Measurements from ENCODE around the gene NAV2.
"Not testable (repeated sequence)": the region's sequence is repeated elsewhere in the genome, so short reads cannot be mapped to it uniquely, and the experiment has no call there.

NAV2 gene

DNA sequence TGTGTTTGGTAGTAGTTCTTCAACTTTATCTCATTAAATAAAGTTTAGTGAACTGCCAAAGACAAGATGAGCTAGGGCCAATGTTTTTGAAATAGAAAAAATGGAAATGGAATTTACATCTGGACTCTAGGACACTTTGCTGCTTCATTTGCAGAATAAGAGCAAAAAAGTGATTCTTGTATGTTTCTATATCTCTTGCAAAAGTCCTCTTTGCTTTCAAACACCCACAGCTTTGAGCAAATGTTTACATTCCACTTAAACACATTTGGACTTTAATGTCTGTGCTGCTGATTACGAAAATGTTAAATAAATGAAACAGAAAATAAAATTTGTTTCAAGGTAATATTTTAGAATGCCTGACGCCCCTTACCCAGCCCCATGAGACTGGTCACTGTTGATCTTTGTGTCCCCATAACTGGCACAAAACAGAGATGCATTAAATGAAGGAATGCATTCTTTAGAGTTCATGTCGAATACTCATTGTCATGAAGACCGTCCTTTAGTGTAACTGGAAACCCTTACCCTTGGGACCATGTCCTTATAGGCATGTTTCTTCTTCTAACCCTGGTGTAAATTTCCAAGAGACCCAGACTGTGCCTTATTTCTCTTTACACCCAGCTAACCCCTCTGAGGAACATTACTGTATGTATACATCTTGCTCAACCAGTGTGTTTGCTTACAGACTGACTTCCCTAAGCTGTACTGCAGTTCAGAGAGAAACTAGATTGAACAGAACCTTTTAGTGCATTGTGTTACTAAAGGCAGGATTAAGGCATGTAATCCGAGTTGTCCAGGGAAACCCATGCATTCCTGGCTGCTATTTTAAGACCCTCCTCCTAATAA is 199.7 kb downstream of the NAV2 start:
- no peak for DNase-seq

DNA sequence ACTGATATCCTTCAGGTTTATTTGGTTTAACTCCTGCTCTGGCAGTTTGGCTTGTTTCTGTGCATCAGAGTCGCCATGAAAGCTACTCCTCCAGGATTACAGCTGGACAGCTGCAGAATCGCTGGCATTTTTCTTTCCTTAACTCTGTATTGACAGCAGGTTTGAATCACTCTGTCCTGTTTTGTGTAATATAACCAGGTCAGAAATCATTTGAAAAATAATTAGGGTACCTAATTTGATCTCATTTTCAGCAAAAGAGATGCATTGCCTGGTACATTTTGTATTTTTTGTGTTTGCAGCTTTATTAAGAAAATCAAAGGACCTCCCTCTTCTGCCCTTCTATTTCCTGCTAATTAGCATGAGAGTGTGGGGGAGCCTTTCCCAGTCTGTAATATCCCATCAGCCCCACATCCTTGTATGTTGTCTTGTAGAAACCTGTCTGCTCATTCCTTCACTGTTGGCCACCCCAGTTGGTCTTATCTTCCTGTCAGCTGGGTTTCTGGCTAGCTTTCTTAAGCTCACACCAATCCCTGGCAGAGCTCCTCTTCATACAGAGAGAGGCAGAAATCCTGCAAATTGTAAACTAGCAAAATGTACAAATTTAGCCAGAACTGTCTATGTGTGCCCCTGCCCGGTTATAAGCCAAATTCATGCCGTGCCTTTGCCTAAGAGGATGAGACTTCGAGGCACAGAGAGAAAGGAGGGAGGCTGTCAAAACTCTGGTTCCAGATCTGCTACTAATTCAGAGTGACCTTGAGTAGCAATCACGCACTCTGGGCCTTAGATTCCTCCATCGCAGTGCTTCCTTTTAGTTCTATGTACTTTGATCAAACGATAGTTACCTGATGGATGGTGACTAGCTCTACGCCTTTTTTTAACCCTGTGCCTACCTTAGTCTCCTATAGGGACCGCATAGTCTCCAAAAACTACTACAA is 200.6 kb downstream of the NAV2 start:
- DNase-seq: no peak

DNA sequence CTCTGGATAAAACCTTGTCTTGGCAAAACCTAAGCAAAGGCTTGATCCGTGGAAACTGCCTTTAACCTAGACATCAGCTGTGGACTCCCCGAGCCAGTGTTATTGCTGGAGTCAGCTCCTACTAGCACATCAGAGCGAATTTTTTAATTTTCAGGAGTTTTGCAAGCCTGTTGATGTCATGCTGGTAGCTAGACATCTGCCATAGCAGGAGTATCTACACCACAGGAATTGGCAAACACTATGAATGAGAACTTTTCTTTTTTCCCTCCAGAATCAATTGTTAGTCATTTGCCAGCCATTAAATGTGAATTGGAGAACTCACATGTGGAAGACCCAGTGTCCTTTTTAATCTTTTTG is 201.2 kb downstream of the NAV2 start:
- no peak for DNase-seq

DNA sequence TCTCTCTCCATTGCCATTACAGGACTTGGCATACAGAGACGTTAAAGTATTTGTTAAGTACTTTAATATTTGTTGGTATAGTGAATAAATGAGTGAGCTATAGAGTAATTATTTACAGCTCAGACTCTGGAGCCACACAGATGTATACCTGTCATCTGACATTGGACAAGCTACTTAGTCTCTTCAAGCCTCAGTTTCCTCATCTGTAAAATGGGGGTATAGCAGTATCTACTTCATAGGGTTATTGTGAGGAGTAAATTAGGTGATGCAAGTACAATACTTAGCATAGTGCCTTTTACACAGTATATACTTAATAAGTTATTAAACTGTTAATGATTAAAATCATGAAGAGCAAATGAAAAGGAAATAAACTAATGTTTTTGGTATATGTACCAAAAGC is 203.2 kb downstream of the NAV2 start:
- no peak for DNase-seq

DNA sequence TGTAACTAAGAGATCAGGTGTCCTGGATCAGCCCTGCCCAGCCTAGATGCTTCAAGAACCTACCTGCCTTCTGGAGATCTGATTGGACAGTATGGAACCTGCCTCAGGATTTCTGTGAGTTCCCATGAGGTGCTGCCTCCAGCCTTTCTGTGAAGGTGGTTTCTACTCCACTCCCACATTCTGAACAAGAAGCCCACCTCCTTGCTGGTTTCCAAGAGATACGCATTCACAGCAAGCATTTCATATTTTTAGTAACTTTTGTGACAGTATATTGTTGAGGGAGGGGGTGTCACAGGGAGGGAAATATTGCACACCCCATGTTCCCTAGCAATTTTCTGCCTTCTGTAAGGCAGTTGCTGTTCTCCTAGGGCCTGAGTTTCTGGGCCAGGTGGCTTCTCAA is 204.4 kb downstream of the NAV2 start:
- DNase-seq: no peak

DNA sequence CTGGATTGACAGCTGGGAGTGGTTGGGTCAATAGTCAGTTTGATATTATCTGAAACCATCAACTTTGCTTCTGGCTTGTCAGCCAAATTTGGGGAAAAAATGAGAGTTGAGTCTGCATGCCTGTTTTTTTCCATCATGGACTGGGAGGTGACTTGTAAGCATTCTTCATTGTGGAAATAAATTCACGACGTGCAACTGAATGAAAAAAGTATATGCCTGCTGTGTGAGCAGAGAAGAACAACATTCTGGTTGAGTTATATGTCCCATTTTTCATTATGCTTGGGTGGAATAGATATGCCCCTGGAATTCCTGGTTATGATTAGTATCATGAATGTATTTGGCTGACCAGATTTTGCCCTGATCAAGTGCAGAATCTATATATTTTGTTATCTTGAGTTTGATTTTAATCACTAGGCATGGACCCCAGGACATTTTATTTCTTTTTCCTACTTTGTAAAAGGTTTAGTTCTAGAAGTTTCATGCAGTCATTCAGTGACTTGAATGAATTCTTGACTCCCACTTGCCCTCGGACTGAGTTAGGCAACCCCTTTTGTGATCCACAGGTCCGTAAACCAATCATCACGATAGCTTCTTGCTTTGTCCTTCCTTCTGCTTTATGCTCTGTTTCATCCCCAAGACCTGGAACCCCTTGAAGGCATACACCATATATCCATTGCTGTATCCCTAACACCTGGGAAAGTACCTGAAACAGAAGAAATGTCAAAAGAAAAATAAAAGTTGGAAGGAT is 205.8 kb downstream of the NAV2 start:
- no peak for DNase-seq

DNA sequence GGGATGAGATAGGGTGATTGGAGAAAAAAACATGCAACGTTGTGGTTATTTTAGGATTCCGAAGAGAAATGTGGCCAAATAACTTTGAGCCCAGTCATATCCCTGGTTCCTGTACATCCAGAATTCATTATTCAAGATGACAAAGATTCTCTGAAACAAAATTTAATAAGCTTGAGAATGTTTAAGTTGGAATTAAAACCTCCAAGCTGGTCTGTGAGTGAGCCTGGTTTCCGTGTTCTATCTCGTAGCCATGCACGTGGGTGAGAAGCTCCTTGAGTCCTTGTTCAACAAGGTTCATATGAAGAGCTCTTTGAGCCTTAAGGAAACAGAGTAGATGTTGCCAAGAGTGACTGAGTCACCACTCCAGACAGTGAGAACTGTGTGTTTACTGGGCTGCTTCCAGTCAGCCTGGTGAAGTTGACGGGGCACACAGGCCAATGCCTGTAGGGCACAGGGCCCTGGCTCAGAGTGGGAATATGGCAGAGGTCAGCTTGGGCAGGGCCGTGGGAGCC is 206.5 kb downstream of the NAV2 start:
- DNase-seq: no peak

DNA sequence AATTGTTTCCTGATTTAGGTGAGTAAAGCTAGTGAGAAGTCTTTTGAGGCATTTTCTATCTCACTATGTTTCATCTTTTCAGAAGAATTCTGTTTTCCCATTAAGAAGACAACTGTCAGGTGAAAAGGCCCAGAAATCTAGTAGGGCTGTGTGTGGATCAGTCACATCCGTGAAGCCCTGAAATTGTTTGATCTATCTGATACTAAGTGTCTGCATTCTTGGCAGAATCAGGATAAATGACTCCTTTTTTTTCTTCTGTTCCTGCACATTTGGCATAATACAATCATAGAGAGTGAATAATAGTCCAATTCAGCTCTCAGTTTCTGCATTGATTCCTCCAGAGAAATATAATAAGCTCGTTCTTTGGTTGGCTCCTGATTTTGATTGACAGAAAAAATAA is 208.3 kb downstream of the NAV2 start:
- DNase-seq: no peak

DNA sequence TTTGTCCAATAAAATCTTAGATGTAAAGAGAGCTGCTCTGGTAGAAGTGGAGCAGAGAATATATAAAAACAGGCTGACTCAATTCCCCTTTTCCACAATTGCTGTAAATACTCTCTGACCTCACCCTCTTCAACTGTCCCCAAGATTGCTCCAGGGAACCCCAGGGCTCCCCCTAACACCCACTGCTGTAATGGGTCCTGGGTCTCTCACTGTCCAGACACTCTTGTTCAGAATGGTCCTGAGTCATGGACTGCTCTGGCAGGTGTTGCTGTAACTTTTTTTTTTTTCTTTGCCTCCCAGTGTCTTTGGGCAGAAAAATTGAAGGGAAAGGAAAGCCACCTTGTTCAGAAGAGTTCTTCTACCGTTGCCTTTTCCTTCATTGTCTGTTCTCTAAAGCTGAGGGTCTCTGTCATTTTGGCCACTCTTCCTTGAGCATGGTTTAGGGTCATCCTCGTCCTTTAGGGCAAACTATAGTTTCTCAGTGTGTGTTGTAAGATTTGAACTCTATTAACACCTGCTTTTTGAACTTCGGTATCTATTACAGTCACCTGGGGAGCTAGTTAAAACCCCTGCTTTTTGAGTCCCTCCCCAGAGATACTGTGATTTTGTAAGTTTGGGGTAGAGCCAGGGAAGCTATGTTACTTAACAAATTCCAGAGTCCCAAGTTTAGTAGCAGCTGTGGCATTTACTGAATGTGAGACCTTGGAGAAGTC is 209.5 kb downstream of the NAV2 start:
- DNase-seq: no peak

DNA sequence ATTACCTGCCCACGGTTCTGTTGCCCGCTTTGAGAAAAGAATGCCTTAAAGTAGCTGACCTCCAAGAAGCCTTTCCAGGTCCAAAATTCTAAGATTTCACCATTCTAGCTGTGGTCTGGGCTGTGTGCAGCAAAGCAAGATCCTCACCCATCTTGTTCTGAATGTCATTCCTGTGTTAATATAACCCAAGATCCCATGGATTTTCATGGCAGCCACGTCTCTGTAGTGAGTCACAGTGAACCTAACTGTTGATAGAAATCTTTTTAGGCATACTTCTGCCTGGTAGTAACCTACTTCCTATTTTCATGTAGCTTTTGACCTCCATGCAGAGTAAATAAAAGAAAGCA is 210.0 kb downstream of the NAV2 start:
- no peak for DNase-seq

DNA sequence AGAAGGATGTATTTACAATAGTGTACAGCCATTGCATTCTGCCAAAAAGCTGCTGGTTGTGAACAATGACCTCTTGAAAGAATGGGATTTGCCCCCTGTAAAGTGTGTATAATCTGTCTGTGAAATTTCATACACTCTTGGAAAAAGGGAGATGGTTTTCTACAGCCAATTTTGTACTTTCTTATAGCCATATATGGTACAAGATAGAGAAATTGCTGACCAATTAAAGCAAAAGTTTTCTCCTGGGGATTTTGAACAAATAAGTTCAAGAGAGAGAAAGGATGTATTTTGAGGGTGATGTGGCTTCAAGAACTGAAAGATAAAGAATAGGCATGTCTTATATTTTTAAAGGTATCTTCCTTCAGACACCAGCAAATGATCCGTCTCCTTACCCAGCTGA is 211.0 kb downstream of the NAV2 start:
- no peak for DNase-seq

DNA sequence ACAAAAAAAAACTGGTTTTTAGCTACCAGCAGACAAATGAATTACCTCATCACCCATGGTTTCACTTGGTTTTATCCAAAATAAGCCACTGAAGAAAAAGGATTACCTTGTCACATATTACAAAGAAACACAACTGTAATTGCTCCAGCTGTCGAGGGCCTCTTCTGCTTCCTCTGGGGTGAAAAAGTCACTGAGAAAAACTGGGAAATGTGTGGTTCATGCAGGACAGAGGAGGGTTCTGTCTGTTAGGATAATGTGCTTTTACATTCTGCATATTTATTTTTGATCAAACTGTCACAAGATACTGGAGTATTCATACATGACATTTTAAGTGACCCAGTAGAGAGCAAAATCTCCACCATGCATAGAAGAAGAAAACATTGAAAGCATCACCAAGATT is 211.7 kb downstream of the NAV2 start:
- no peak for DNase-seq

DNA sequence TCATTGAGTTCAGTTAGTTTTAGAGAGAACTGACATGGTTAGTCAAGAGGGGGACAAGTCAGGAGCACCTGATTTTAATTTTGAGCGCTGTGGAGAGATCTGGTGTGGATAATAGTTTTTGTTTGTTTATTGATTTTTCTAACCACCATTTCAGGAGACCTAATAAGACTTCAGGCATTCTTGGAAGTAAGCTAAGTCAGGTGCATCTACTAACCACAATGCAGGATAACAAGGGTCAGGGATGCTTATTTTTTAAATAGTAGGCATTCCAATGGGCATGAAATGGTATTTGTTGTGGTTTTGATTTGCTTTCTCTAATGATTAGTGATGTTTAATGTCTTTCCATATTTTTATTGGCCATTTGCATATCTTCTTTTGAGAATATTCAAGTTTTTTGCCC is 212.1 kb downstream of the NAV2 start:
- DNase-seq: no peak

DNA sequence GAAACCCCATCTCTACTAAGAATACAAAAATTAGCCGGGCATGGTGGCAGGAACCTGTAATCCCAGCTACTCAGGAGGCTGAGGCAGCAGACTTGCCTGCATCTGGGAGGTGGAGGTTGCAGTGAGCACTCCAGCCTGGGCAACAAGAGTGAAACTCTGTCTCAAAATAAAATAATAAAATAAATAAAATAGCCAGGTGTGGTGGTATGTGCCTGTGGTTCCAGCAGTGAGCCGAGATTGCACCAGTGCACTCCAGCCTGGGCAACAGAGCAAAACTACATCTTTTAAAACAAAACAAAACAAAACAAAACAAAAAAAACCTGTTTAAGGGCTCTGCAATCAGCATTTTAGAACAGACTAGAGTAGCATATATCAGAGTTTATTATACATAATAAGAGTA is 214.8 kb downstream of the NAV2 start:
- DNase-seq: not testable (repeated sequence)

DNA sequence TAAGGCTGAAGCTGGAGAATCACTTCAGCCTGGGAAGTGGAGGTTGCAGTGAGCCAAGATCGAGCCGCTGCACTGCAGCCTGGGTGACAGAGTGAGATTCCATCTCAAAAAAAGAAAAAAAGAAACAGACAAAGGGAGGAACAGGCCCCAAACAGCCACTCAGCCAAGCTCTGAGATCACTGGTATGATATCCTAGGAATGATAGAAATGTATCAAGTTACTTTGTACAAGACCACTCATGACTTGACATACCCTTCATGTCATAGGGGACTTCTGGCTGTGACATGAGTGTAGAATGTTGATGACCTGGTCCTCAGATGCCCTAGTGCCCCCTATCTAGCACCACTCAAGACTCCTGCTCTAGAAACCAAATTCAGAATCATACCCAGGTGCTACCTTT is 216.5 kb downstream of the NAV2 start:
- DNase-seq: no peak

DNA sequence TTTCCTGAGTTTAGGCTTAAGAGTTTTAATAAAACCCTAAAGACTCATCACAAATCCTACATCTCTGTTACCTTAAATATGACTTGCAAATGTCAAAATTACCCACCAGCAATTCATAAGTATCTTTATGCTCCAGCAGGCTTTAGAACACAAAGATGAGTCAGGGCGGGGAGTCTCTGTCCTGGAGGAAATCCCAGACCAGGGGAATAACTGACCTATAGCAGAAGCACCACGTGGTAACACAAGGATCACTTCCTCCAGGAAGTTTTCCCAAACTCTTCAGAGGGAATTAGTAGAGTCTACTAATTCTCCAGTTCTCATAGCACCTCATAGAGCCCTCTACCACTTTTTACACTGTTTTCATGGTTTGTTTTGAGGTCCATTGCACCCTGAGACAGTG is 217.0 kb downstream of the NAV2 start:
- DNase-seq: no peak

DNA sequence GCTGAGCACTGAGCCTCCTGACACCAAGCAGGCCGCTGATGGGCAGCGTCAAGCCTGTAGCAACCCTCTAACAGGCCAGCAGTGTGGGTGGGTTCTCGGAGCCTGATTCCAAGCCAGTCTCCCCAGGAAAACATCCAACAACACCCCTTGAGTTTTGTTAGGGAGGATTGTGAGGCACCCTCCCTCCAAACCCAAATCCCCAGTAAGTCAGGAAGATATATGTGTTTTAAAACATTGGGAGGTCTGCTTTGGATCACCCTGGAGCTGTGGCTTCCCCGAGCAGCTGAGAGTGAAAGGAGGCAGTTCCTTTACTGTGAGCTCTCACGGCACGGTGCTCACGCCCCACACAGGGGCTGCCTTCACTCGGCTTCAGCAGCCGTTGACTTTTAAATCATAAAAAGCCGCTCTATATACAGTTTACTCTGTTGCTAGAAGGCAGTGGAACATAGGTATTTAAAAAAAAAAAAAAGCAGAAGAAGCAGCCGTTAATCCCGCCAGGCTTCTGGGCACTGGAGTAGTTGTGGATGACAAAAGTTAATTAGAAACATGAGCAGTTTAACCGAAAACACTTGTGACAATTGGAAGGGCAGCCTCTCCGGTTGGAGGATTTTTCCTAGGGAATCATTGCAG is 218.6 kb downstream of the NAV2 start:
- no peak for DNase-seq

DNA sequence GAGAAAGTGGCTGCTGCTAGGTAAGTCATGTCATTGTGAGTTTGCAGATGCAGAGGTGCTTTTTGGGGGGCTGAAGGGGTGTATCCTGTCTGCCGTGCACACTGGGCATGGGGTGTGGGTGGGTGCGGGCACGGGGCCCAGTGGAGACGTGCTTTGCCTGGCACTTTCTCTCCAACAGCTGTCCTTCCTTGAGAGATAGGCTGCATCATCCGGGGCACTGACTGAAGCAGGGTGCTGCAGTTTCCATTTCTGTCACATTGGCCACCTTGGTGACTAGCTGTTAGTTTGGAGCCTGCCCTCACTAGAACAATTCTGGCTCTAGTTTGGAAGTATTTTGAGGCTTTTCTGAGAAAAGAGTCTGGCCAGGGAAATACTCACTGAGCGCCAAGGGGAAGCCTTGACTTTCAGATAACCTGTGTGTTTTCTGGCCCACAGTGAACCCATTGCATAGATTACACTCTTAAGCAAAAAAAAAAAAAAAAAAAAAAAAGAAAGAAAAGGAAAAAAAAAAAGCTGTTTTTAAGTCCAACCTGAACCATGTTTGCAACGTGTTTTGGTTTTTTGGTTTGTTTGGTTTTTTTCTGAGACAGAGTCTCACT is 219.2 kb downstream of the NAV2 start:
- DNase-seq: no peak

DNA sequence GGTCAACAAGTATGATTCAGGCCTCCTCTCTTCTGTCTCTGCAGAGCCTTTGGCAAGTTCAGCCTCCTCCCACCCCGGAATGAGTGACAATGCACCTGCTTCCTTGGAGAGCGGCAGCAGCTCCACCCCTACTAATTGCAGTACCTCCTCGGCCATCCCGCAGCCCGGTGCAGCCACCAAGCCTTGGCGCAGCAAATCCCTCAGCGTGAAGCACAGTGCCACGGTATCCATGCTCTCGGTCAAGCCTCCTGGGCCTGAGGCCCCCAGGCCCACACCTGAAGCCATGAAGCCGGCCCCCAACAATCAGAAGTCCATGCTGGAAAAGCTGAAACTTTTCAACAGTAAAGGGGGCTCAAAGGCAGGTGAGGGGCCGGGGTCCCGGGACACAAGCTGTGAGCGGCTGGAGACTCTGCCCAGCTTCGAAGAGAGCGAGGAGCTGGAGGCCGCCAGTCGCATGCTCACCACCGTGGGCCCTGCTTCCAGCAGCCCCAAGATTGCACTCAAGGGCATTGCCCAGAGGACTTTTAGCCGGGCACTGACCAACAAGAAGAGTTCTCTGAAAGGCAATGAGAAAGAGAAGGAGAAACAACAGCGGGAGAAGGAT is 220.6 kb downstream of the NAV2 start:
- no peak for DNase-seq

DNA sequence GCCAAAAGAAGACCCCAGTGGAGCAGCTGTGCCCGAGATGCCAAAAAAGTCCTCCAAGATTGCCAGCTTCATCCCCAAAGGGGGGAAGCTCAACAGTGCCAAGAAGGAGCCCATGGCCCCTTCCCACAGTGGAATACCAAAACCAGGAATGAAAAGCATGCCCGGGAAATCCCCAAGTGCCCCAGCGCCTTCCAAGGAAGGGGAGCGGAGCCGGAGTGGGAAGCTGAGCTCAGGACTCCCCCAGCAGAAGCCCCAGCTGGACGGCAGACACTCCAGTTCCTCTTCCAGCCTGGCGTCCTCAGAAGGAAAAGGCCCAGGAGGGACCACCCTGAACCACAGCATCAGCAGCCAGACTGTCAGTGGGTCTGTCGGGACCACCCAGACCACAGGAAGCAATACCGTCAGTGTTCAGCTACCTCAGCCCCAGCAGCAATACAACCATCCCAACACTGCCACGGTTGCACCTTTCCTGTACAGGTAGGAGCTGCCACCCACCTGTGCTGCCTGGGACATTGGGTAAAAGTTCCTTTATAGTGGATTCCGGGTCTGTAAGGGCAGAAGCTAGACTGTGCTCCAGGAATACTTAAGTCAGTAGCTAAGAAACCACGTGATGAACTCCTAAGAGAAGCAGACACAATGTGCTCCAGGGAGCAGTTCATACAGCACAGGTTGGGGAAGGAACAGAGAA is 221.3 kb downstream of the NAV2 start:
- DNase-seq: no peak

DNA sequence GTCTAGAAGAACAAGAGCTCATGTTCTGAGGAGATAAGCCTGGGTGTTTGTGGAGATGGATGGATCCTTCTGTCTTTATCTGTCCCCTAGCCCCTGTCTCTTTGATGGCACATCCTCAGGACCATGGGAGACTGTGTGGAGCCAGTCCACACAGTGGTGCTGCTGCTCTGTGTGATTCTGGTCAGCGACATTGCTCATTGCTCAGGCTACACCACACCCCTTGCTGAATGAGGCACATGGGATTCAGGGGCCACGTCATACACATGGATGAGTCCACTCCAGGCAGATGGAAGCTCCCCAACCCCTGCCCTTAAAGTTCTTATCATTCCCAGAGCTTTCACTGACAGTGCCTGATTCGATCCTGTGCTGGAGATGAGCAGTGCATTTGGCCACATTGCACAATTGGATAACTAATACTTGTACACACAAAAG is 222.2 kb downstream of the NAV2 start:
- DNase-seq: no peak
